Osteocyte (in vitro differentiated cells): Measurements from ENCODE around the gene LRFN4. TPM values are rescaled to one million over a fixed set of nuclear protein-coding genes. Genes with fewer than 3 reads are reported as not detected.

Source experiments
- DNase-seq: peaks from one replicate; pipeline ENCODE4 v3.0.0; 2021; ENCODE audit warnings: mixed read lengths; ENCODE audit not compliant: unreplicated experiment; ENCODE audit errors: extremely low spot score
- H3K27ac Mint-ChIP-seq: one replicate; pipeline ENCODE4 v1.8.0; 2021; ENCODE audit warnings: mild to moderate bottlenecking, mixed read lengths; ENCODE audit not compliant: unreplicated experiment
- H3K27me3 Mint-ChIP-seq: one replicate; pipeline ENCODE4 v1.8.0; 2021; ENCODE audit warnings: mixed read lengths; ENCODE audit not compliant: unreplicated experiment
- H3K36me3 Mint-ChIP-seq: one replicate; pipeline ENCODE4 v1.8.0; 2021; ENCODE audit warnings: mixed read lengths; ENCODE audit not compliant: unreplicated experiment
- H3K4me1 Mint-ChIP-seq: one replicate; pipeline ENCODE4 v1.8.0; 2021; ENCODE audit warnings: mixed read lengths; ENCODE audit not compliant: unreplicated experiment
- H3K4me3 Mint-ChIP-seq: one replicate; pipeline ENCODE4 v1.8.0; 2021; ENCODE audit warnings: mild to moderate bottlenecking, moderate library complexity, mixed read lengths; ENCODE audit not compliant: unreplicated experiment
- H3K9me3 Mint-ChIP-seq: one replicate; pipeline ENCODE4 v1.8.0; 2021; ENCODE audit warnings: mixed read lengths; ENCODE audit not compliant: unreplicated experiment
- CTCF ChIP-seq: fragments of 200-600 bp; sonication (generic); IDR thresholded peaks from 2 replicates; pipeline ENCODE4 v1.5.0; 2021; ENCODE audit warnings: antibody characterized with exemption, mild to moderate bottlenecking, moderate library complexity
- total RNA-seq: library from RNA; stranded (reverse); gene quantifications from 2 replicates; pipeline ENCODE4 v1.2.1, GENCODE V29; 2021

Gene LRFN4
- total RNA-seq, 1 donor from 2014 or later = 45.0 TPM

- peaks cover 6% of the 10 kb centered on the region for H3K36me3 Mint-ChIP-seq
- H3K27me3 Mint-ChIP-seq = no peaks in the 10 kb centered on the region
- H3K9me3 Mint-ChIP-seq = no peaks in the 10 kb centered on the region
- no peak for DNase-seq
- no peak for TF ChIP-seq CTCF
- H3K4me3 Mint-ChIP-seq = no peak overlapping the region
- peaks cover 15% of the 10 kb centered on the region for H3K4me1 Mint-ChIP-seq
- peak overlapping the region; percentile 44 for H3K27ac Mint-ChIP-seq
Measured at GRCh38 chr11:66834539-66834845, 22.4 kb upstream of the LRFN4 start.

- Mint-ChIP-seq H3K36me3 (peaks cover 7% of the 10 kb centered on the region), H3K4me3 (no peak overlapping the region), H3K27me3 (no peaks in the 10 kb centered on the region), H3K4me1 (peaks cover 15% of the 10 kb centered on the region), H3K27ac (peak overlapping the region; percentile 67), H3K9me3 (no peaks in the 10 kb centered on the region)
- DNase-seq = no peak
- no peak for TF ChIP-seq CTCF
Measured at GRCh38 chr11:66834943-66835342, 21.9 kb upstream of the LRFN4 start.

GRCh38 chr11:66835768-66836405 is 21.0 kb upstream of the LRFN4 start:
- H3K9me3 Mint-ChIP-seq = no peaks in the 10 kb centered on the region
- no peak for TF ChIP-seq CTCF
- H3K4me3 Mint-ChIP-seq = no peak overlapping the region
- peak overlapping the region; percentile 67 for H3K27ac Mint-ChIP-seq
- peaks cover 17% of the 10 kb centered on the region for H3K4me1 Mint-ChIP-seq
- DNase-seq = no peak
- H3K27me3 Mint-ChIP-seq = no peaks in the 10 kb centered on the region
- peaks cover 7% of the 10 kb centered on the region for H3K36me3 Mint-ChIP-seq

GRCh38 chr11:66840317-66841091 is 16.4 kb upstream of the LRFN4 start:
- no peak overlapping the region for H3K4me3 Mint-ChIP-seq
- H3K4me1 Mint-ChIP-seq = peaks cover 39% of the 10 kb centered on the region
- DNase-seq = no peak
- H3K9me3 Mint-ChIP-seq = no peaks in the 10 kb centered on the region
- H3K27me3 Mint-ChIP-seq = no peaks in the 10 kb centered on the region
- peaks cover 11% of the 10 kb centered on the region for H3K36me3 Mint-ChIP-seq
- TF ChIP-seq CTCF = no peak
- H3K27ac Mint-ChIP-seq = peak overlapping the region; percentile 12

- H3K4me1 Mint-ChIP-seq = peaks cover 32% of the 10 kb centered on the region
- H3K36me3 Mint-ChIP-seq = peaks cover 13% of the 10 kb centered on the region
- H3K4me3 Mint-ChIP-seq = peak overlapping the region; percentile 92
- DNase-seq = no peak
- TF ChIP-seq CTCF = no peak
- no peaks in the 10 kb centered on the region for H3K9me3 Mint-ChIP-seq
- no peaks in the 10 kb centered on the region for H3K27me3 Mint-ChIP-seq
- H3K27ac Mint-ChIP-seq = peak overlapping the region; percentile 94
Measured at GRCh38 chr11:66841861-66842260, 15.0 kb upstream of the LRFN4 start.
